ENCODE measurements around the gene ZDHHC18. TPM values are rescaled to one million over a fixed set of nuclear protein-coding genes. Genes with fewer than 3 reads are reported as not detected.

The ZDHHC18 gene
- total RNA-seq, 1 donor from 2014 or later = 29.7 TPM

DNA sequence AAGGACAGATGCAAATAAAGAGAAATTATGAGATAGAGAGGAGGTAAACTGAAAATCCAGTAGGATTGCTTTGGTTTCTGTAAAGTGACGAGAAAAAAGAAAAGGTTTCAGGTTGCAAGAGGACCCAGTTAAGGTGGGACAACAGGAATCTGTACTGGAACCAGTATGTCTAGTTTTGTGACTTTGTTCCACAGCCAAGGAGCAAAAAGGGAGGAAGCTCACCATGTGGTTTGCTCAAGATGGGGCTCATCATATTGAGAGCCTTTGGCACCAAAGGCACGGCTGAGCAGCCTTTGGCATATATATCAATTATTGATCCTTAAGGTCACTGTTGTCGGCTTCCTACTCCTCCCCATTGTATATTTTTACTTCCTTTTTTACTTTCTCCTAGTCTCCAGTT is 1.8 kb upstream of the ZDHHC18 start:
- H3K4me3 Mint-ChIP-seq = peak overlapping the region; percentile 38
- peaks cover 5% of the 10 kb centered on the region for H3K36me3 Mint-ChIP-seq
- no peaks in the 10 kb centered on the region for H3K27me3 Mint-ChIP-seq
- TF ChIP-seq, protein P1, sequence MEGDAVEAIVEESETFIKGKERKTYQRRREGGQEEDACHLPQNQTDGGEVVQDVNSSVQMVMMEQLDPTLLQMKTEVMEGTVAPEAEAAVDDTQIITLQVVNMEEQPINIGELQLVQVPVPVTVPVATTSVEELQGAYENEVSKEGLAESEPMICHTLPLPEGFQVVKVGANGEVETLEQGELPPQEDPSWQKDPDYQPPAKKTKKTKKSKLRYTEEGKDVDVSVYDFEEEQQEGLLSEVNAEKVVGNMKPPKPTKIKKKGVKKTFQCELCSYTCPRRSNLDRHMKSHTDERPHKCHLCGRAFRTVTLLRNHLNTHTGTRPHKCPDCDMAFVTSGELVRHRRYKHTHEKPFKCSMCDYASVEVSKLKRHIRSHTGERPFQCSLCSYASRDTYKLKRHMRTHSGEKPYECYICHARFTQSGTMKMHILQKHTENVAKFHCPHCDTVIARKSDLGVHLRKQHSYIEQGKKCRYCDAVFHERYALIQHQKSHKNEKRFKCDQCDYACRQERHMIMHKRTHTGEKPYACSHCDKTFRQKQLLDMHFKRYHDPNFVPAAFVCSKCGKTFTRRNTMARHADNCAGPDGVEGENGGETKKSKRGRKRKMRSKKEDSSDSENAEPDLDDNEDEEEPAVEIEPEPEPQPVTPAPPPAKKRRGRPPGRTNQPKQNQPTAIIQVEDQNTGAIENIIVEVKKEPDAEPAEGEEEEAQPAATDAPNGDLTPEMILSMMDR (conservative IDR thresholded peaks at IDR 0.05) = no peak
- no peak for DNase-seq (ENCODE audit: extremely low spot score, unreplicated experiment)
- peak overlapping the region; percentile 94 for H3K27ac Mint-ChIP-seq
- peaks cover 5% of the 10 kb centered on the region for H3K9me3 Mint-ChIP-seq
- H3K4me1 Mint-ChIP-seq (ENCODE audit: unreplicated experiment) = peaks cover 22% of the 10 kb centered on the region

GRCh38 chr1:26827106-26827604 is 667 bp downstream of the ZDHHC18 start:
- peak overlapping the region; percentile 91 for H3K27ac Mint-ChIP-seq

DNA sequence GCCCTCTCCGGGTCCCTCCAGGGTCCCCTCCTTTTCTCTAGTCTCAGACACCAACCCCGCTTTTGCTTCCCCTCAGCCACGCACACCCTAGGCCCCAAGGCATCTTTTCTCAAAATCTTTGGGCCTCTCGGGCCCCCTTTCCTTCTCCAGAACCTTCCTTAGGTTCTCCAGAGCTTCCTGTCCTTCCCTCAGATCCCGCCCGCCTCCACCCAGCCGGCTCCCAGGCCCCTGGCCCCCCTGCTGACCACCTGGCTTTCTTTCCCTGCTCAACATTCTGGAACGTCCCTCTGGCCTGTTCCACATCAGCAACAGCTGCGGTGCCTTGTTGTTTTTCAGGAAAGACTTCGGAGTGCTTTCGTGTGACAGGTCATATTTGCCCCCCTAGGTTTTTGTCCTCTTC is 1.2 kb downstream of the ZDHHC18 start:
- TF ChIP-seq, protein P1 (conservative IDR thresholded peaks at IDR 0.05) = no peak
- Mint-ChIP-seq H3K4me3 (peak overlapping the region; percentile 94), H3K36me3 (peaks cover 13% of the 10 kb centered on the region), H3K9me3 (peaks cover 4% of the 10 kb centered on the region), H3K27me3 (no peaks in the 10 kb centered on the region), H3K27ac (peak overlapping the region; percentile 91), H3K4me1 (ENCODE audit: unreplicated experiment) (peaks cover 22% of the 10 kb centered on the region)
- DNase-seq (ENCODE audit: extremely low spot score, unreplicated experiment) = no peak

More at GRCh38 chr1:26827106-26827604, 667 bp downstream of the ZDHHC18 start:
- TF ChIP-seq, protein P1 (conservative IDR thresholded peaks at IDR 0.05) = no peak
- no peaks in the 10 kb centered on the region for H3K27me3 Mint-ChIP-seq
- H3K9me3 Mint-ChIP-seq = peaks cover 5% of the 10 kb centered on the region
- DNase-seq (ENCODE audit: extremely low spot score, unreplicated experiment) = no peak
- H3K4me3 Mint-ChIP-seq = peak overlapping the region; percentile 94
- H3K36me3 Mint-ChIP-seq = peaks cover 9% of the 10 kb centered on the region
- H3K4me1 Mint-ChIP-seq (ENCODE audit: unreplicated experiment) = peaks cover 22% of the 10 kb centered on the region

DNA sequence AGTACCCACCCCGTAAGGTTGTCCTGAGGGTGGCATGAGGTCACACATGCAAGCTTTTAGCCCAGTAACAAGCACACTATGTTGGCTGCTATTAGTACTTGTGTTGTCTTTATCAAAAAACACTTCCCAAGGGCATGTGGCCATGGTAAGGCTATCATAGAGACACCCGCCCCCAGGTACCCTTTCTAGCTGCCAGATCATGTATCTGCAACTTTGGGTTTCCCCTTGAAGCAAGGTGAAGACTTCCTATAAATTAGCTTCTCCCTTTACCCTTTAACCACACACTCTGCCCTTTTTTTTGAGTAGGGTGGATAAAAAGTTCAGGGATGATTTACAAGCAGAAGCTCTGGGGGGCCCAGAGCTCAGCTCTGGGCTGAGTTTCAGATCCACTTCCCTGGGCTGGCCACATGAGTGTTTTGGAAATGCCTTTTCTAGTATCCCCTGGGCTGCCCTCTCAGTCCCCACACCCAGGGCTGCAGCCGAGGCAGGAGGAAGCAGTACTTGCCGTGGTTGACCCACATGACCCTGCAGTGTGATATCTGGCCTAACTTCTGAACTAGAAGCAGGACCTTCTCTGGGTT is 2.0 kb downstream of the ZDHHC18 start:
- Mint-ChIP-seq H3K4me3 (peak overlapping the region; percentile 94), H3K27ac (peak overlapping the region; percentile 91), H3K36me3 (peaks cover 18% of the 10 kb centered on the region), H3K4me1 (ENCODE audit: unreplicated experiment) (peaks cover 22% of the 10 kb centered on the region), H3K27me3 (no peaks in the 10 kb centered on the region), H3K9me3 (no peaks in the 10 kb centered on the region)
- DNase-seq (ENCODE audit: extremely low spot score, unreplicated experiment) = no peak
- TF ChIP-seq, protein P1 (conservative IDR thresholded peaks at IDR 0.05) = no peak

GRCh38 chr1:26829184-26829911 is 2.9 kb downstream of the ZDHHC18 start:
- peak overlapping the region; percentile 59 for H3K27ac Mint-ChIP-seq
- peak overlapping the region; percentile 94 for H3K4me3 Mint-ChIP-seq
- no peak for DNase-seq (ENCODE audit: extremely low spot score, unreplicated experiment)
- H3K36me3 Mint-ChIP-seq = peaks cover 18% of the 10 kb centered on the region
- peaks cover 22% of the 10 kb centered on the region for H3K4me1 Mint-ChIP-seq (ENCODE audit: unreplicated experiment)
- TF ChIP-seq, protein P1 (conservative IDR thresholded peaks at IDR 0.05) = no peak
- no peaks in the 10 kb centered on the region for H3K9me3 Mint-ChIP-seq
- no peaks in the 10 kb centered on the region for H3K27me3 Mint-ChIP-seq
